Tibial nerve (tissue), 3 donors: ENCODE results near the gene METTL25B.

Source experiments
- POLR2A ChIP-seq, 2 donors: fragments of 450-650 bp; IDR thresholded peaks; one replicate each; pipeline ENCODE4 v1.6.1; 2017; ENCODE audit warnings: antibody characterized with exemption in 2 of 2, mild to moderate bottlenecking in 2 of 2, moderate library complexity in 2 of 2
- TF ChIP-seq, protein P1 (sequence below), 5 experiments: fragments of 200-600 bp in 3 of 5; fragments of 450-650 bp in 2 of 5; sonication (generic) in 3 of 5; IDR thresholded peaks; one replicate each; pipeline ENCODE4 v1.5.1; 2016 to 2019; ENCODE audit warnings: antibody characterized with exemption in 5 of 5, mild to moderate bottlenecking in 3 of 5, moderate library complexity in 2 of 5

DNA sequence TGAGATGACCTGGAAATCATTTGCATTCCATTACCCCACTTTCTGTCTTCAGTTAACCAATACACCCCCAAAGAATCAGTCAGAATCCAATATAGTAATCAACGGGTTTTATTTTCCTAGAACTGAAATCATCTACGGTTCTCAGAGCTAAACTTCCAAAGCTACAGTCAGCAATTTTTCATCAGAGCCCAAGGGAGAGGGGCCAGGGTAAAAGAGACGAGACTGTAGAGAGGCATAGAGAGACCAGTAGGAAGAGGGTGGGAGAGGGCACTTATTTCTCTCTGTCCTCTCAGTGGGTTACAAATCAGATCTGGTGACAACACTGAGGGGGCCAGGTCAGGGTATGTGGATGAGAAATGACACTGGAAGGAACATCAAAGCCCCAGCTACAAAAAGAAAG is 13.7 kb downstream of the METTL25B start:
- TF ChIP-seq, protein P1, sequence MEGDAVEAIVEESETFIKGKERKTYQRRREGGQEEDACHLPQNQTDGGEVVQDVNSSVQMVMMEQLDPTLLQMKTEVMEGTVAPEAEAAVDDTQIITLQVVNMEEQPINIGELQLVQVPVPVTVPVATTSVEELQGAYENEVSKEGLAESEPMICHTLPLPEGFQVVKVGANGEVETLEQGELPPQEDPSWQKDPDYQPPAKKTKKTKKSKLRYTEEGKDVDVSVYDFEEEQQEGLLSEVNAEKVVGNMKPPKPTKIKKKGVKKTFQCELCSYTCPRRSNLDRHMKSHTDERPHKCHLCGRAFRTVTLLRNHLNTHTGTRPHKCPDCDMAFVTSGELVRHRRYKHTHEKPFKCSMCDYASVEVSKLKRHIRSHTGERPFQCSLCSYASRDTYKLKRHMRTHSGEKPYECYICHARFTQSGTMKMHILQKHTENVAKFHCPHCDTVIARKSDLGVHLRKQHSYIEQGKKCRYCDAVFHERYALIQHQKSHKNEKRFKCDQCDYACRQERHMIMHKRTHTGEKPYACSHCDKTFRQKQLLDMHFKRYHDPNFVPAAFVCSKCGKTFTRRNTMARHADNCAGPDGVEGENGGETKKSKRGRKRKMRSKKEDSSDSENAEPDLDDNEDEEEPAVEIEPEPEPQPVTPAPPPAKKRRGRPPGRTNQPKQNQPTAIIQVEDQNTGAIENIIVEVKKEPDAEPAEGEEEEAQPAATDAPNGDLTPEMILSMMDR (IDR thresholded peaks at IDR 0.05) = no peak
- no peak for TF ChIP-seq POLR2A (IDR thresholded peaks at IDR 0.05)
